H1 (cell line): ENCODE measurements around the gene CACNA1G. TPM values are rescaled to one million over a fixed set of nuclear protein-coding genes. Genes with fewer than 3 reads are reported as not detected.
A peak's percentile ranks its signal among the peaks of the same experiment; 100 is the strongest.

ENCODE experiments used
- CTCF ChIA-PET: fragments of 300-600 bp; sonication (Branson Sonifier 250); formaldehyde crosslinking; loops from one replicate; lab custom pipeline; 2021; ENCODE audit not compliant: partially characterized antibody; lab: Charles Lee
- POLR2A ChIA-PET: fragments of 300-600 bp; sonication (Branson Sonifier 250); formaldehyde crosslinking; loops from one replicate; lab custom pipeline; 2021; ENCODE audit warnings: inconsistent platforms; ENCODE audit not compliant: partially characterized antibody; lab: Charles Lee
- DNase-seq, 2 experiments: peaks; one replicate each; pipeline versions ENCODE4 v3.0.0 to v3.0.0-alpha.2; 2010 to 2022; ENCODE audit warnings: low spot score in 2 of 2, low read depth in 1 of 2, mixed read lengths in 1 of 2
- FAIRE-seq: peaks from 2 replicates; lab custom pipeline; 2011; peaks lifted over from hg19 to GRCh38; lab: Jason Lieb, UNC
- H2AFZ ChIP-seq: 2 replicates; pipeline ENCODE4 v1.8.1; 2012; ENCODE audit warnings: low read length, inconsistent platforms
- H2AK5ac ChIP-seq: 2 replicates; pipeline ENCODE4 v1.6.1; 2013; ENCODE audit warnings: low read depth, low read length
- H2BK120ac ChIP-seq: replicated peaks from 2 replicates; pipeline ENCODE3; 2013; ENCODE audit warnings: low read depth, low read length, inconsistent platforms
- H2BK12ac ChIP-seq: 2 replicates; pipeline ENCODE4 v1.6.1; 2013; ENCODE audit warnings: low read depth, low read length
- H2BK15ac ChIP-seq: 2 replicates; pipeline ENCODE4 v1.6.1; 2013; ENCODE audit warnings: low read length
- H2BK20ac ChIP-seq: 2 replicates; pipeline ENCODE4 v1.6.1; 2013; ENCODE audit warnings: low read length
- H2BK5ac ChIP-seq: 2 replicates; pipeline ENCODE4 v1.6.1; 2013; ENCODE audit warnings: low read depth, low read length
- H3K14ac ChIP-seq: 2 replicates; pipeline ENCODE4 v1.6.1; 2013; ENCODE audit warnings: inconsistent platforms; ENCODE audit not compliant: insufficient read length
- H3K18ac ChIP-seq: 2 replicates; pipeline ENCODE4 v1.6.1; 2013; ENCODE audit warnings: low read length; ENCODE audit errors: extremely low read depth
- H3K23ac ChIP-seq: 2 replicates; pipeline ENCODE4 v1.6.1; 2013; ENCODE audit warnings: inconsistent platforms; ENCODE audit not compliant: insufficient read length
- H3K23me2 ChIP-seq: 2 replicates; pipeline ENCODE4 v1.6.1; 2013; ENCODE audit warnings: low read depth, low read length
- H3K27ac ChIP-seq: 2 replicates; pipeline ENCODE4 v1.6.1; 2011; ENCODE audit warnings: low read depth, low read length, inconsistent platforms
- H3K27me3 ChIP-seq, 4 experiments: replicated peaks in 1 of 4; 1 replicate in 1 of 4; 2 replicates in 3 of 4; pipeline versions ENCODE4 v1.6.1 to v1.8.1; 2011 to 2013; ENCODE audit warnings: low read length in 3 of 4, mild to moderate bottlenecking in 3 of 4, inconsistent platforms in 2 of 4, mixed read lengths in 2 of 4, moderate library complexity in 1 of 4; ENCODE audit not compliant: control insufficient read depth in 3 of 4, insufficient read depth in 3 of 4; ENCODE audit errors: extremely low read depth in 1 of 4
- H3K36me3 ChIP-seq, 4 experiments: 2 replicates each; pipeline versions ENCODE4 v1.6.1 to v1.8.1; 2011 to 2013; ENCODE audit warnings: mild to moderate bottlenecking in 4 of 4, low read length in 3 of 4, moderate library complexity in 2 of 4, control low read depth in 1 of 4, inconsistent platforms in 1 of 4; ENCODE audit not compliant: insufficient read depth in 4 of 4, control insufficient read depth in 2 of 4
- H3K4ac ChIP-seq: replicated peaks from 2 replicates; pipeline ENCODE3; 2013; ENCODE audit warnings: low read length, low read depth, mixed read lengths, inconsistent platforms; ENCODE audit not compliant: insufficient read length
- H3K4me1 ChIP-seq, 4 experiments: replicated peaks in 1 of 4; 1 replicate in 1 of 4; 2 replicates in 3 of 4; pipeline versions ENCODE4 v1.6.1 to v1.8.1; 2011 to 2013; ENCODE audit warnings: low read length in 3 of 4, inconsistent platforms in 2 of 4, mixed read lengths in 1 of 4; ENCODE audit not compliant: insufficient read depth in 4 of 4, control insufficient read depth in 3 of 4
- H3K4me2 ChIP-seq, 2 experiments: 2 replicates each; pipeline versions ENCODE4 v1.6.1 to v1.8.1; 2011 to 2013; ENCODE audit warnings: low read depth in 2 of 2, low read length in 2 of 2, control low read depth in 1 of 2, inconsistent platforms in 1 of 2, mild to moderate bottlenecking in 1 of 2; ENCODE audit not compliant: insufficient read depth in 1 of 2
- H3K4me3 ChIP-seq, 4 experiments: fragments of 200-600, 300-600 bp in 1 of 4; sonication (generic), shearing (Covaris generic), sonication (Bioruptor Twin) in 1 of 4; 2 replicates each; pipeline versions ENCODE4 v1.5.1 to v1.8.1; 2011 to 2016; ENCODE audit warnings: low read length in 4 of 4, low read depth in 3 of 4, control low read depth in 2 of 4, inconsistent platforms in 2 of 4, mild to moderate bottlenecking in 2 of 4, mixed read lengths in 1 of 4, moderate library complexity in 1 of 4; ENCODE audit not compliant: insufficient read depth in 2 of 4; ENCODE audit errors: extremely low read depth in 1 of 4
- H3K56ac ChIP-seq: replicated peaks from 2 replicates; pipeline ENCODE3; 2013; ENCODE audit warnings: low read depth, mild to moderate bottlenecking, mixed read lengths, low read length, inconsistent platforms; ENCODE audit not compliant: insufficient read length
- H3K79me1 ChIP-seq: 2 replicates; pipeline ENCODE4 v1.6.1; 2013; ENCODE audit warnings: low read depth, low read length, control low read depth
- H3K79me2 ChIP-seq, 2 experiments: 2 replicates each; pipeline versions ENCODE4 v1.6.1 to v1.8.1; 2012 to 2013; ENCODE audit warnings: low read length in 2 of 2, mild to moderate bottlenecking in 2 of 2, inconsistent platforms in 1 of 2; ENCODE audit not compliant: insufficient read depth in 2 of 2, control insufficient read depth in 1 of 2
- H3K9ac ChIP-seq, 4 experiments: replicated peaks in 1 of 4; 1 replicate in 1 of 4; 2 replicates in 3 of 4; pipeline versions ENCODE4 v1.6.1 to v1.8.1; 2011 to 2013; ENCODE audit warnings: low read depth in 3 of 4, low read length in 3 of 4, control low read depth in 2 of 4, mild to moderate bottlenecking in 2 of 4, moderate library complexity in 2 of 4, inconsistent platforms in 1 of 4; ENCODE audit errors: extremely low read depth in 1 of 4
- H3K9me3 ChIP-seq, 2 experiments: 2 replicates each; pipeline versions ENCODE4 v1.6.1 to v1.8.1; 2012 to 2013; ENCODE audit warnings: mild to moderate bottlenecking in 2 of 2, moderate library complexity in 2 of 2, control low read depth in 1 of 2, inconsistent platforms in 1 of 2, low read depth in 1 of 2, low read length in 1 of 2, mixed read lengths in 1 of 2; ENCODE audit not compliant: insufficient read depth in 2 of 2
- H4K20me1 ChIP-seq, 2 experiments: replicated peaks in 1 of 2; 2 replicates each; pipeline versions ENCODE3 to v1.8.1; 2011 to 2013; ENCODE audit warnings: inconsistent platforms in 2 of 2, low read length in 2 of 2, mild to moderate bottlenecking in 1 of 2; ENCODE audit not compliant: insufficient read depth in 2 of 2, control insufficient read depth in 1 of 2
- H4K5ac ChIP-seq: 2 replicates; pipeline ENCODE4 v1.6.1; 2013; ENCODE audit warnings: low read length, low read depth, mixed read lengths, inconsistent platforms; ENCODE audit not compliant: insufficient read length
- H4K8ac ChIP-seq: 2 replicates; pipeline ENCODE4 v1.8.0; 2013; ENCODE audit warnings: mild to moderate bottlenecking, moderate library complexity, low read length, inconsistent platforms; ENCODE audit not compliant: insufficient read depth; ENCODE audit errors: extremely low read depth
- H4K91ac ChIP-seq: replicated peaks from 2 replicates; pipeline ENCODE3; 2013; ENCODE audit warnings: low read length, mixed read lengths, inconsistent platforms; ENCODE audit not compliant: insufficient read length
- ATF2 ChIP-seq: IDR thresholded peaks from 2 replicates; pipeline ENCODE4 v1.6.1; 2012; ENCODE audit warnings: low read length, inconsistent platforms
- ATF3 ChIP-seq: IDR thresholded peaks from 2 replicates; pipeline ENCODE4 v1.6.1; 2011; ENCODE audit warnings: low read depth, mild to moderate bottlenecking, low read length; ENCODE audit not compliant: insufficient read depth
- BACH1 ChIP-seq: IDR thresholded peaks from 2 replicates; pipeline ENCODE4 v1.6.1; 2012; ENCODE audit warnings: low read length, improper control_type of control experiment
- EGR1 ChIP-seq: IDR thresholded peaks from 2 replicates; pipeline ENCODE4 v1.6.1; 2011; ENCODE audit warnings: low read depth, low read length, borderline replicate concordance
- HDAC6 ChIP-seq: IDR thresholded peaks from one replicate; pipeline ENCODE4 v1.7.1; 2012; ENCODE audit warnings: low read depth, mild to moderate bottlenecking, inconsistent platforms, low read length, moderate library complexity
- RNF2 ChIP-seq: fragments of 200-900, 300-1000 bp; sonication (generic); IDR thresholded peaks from 2 replicates; pipeline ENCODE4 v1.7.1; 2016; ENCODE audit warnings: borderline replicate concordance, low read depth, mild to moderate bottlenecking, antibody characterized with exemption, low read length; ENCODE audit not compliant: poor library complexity, severe bottlenecking; ENCODE audit errors: missing control alignments
- SP2 ChIP-seq: IDR thresholded peaks from 2 replicates; pipeline ENCODE4 v1.6.1; 2012; ENCODE audit warnings: mild to moderate bottlenecking, low read length, inconsistent platforms
- TBP ChIP-seq: IDR thresholded peaks from 2 replicates; pipeline ENCODE4 v1.6.1; 2011; ENCODE audit warnings: low read depth, low read length, improper control_type of control experiment
- TEAD4 ChIP-seq: IDR thresholded peaks from 2 replicates; pipeline ENCODE4 v1.6.1; 2012; ENCODE audit warnings: low read depth, low read length, inconsistent platforms, mixed read lengths
- WGBS, 2 experiments: shearing (Covaris generic) in 1 of 2; methylation state at CpG; one replicate each; pipeline versions ENCODE4 v1.1.6 to v1.1.7; 2013 to 2015; ENCODE audit warnings: low lambda C conversion rate in 2 of 2, mixed read lengths in 2 of 2, inconsistent platforms in 1 of 2, low coverage in 1 of 2, missing lambda C conversion rate in 1 of 2; ENCODE audit not compliant: insufficient replicate concordance in 2 of 2, insufficient coverage in 1 of 2, insufficient read length in 1 of 2; ENCODE audit errors: extremely low coverage in 1 of 2, missing lambda C conversion rate in 1 of 2; 5-methylcytosine and 5-hydroxymethylcytosine counted together
- polyA plus RNA-seq, 7 experiments: library from polyadenylated mRNA; depleted of rRNA in 3 of 7; stranded (reverse) in 5 of 7; unstranded in 2 of 7; fragments of >200 nt in 5 of 7; fragments of 200-250 nt in 2 of 7; gene quantifications; 1 replicate in 5 of 7; 2 replicates in 1 of 7; 4 replicates in 1 of 7; pipeline versions ENCODE4 v1.2.1 to v1.2.3, GENCODE V29; 2011 to 2013; ENCODE audit warnings: missing spikeins in 2 of 7, mixed read lengths in 2 of 7
- total RNA-seq: library from RNA; stranded (reverse); fragmentation: NEBNext Ultra II Directional; extraction: Animal tissue kit (Norgen Biotek cat#: 25700); gene quantifications from 2 replicates; pipeline ENCODE4 v1.2.1, GENCODE V29; 2021

CACNA1G gene
- total and polyA plus RNA-seq, 2 of the 8 experiments (the other 6 are each of a cell fraction or from before 2014, with no cell fraction given) = 2.9 to 4.9 TPM

GRCh38 chr17:50550661-50551432, 9.7 kb upstream of the CACNA1G start:
- no peaks in the 10 kb centered on the region for H3K79me2 ChIP-seq
- 59% methylated on average over 30 of the region's 32 CpGs; no CpG with 5 or more reads in 1 of the 2 experiments for WGBS, 2 experiments
- no peak overlapping the region for H2BK20ac ChIP-seq
- H3K4me1 ChIP-seq = peaks cover 3 to 12% (median 6%) of the 10 kb centered on the region in 4 experiments
- no peak overlapping the region for H2AFZ ChIP-seq
- H3K23me2 ChIP-seq = no peaks in the 10 kb centered on the region
- H2AK5ac ChIP-seq = no peak overlapping the region
- H4K91ac ChIP-seq = no peak overlapping the region
- H3K9ac ChIP-seq = 0 out of 7 replicates have a peak overlapping the region, but pooled peaks of 1 of the 4 experiments have one; percentile 18
- H4K20me1 ChIP-seq = no peaks in the 10 kb centered on the region
- no peak overlapping the region for H3K14ac ChIP-seq
- ChIA-PET CTCF (interaction anchor here (0.6 to 12.4 kb wide), 59 partner anchors 8 to 305 kb away, joined by 3 to 404 read pairs (median 5); partner anchors contain the start of genes ACSF2, CACNA1G, CHAD and EPN3), POLR2A (interaction anchor here (0.8 to 1.7 kb wide), 11 partner anchors 9 to 315 kb away, joined by 3 to 6 read pairs (median 4); partner anchors contain the start of genes CACNA1G and TOB1)
- H3K18ac ChIP-seq = no peak overlapping the region
- H3K23ac ChIP-seq = no peak overlapping the region
- H3K27ac ChIP-seq = no peak overlapping the region
- no peak overlapping the region for H3K4me2 ChIP-seq
- H3K79me1 ChIP-seq = no peaks in the 10 kb centered on the region
- H3K56ac ChIP-seq = no peak overlapping the region
- H3K4me3 ChIP-seq = no peak overlapping the region
- H4K5ac ChIP-seq = no peak overlapping the region
- H4K8ac ChIP-seq = peak overlapping the region; percentile 88; the same call in 1 of the 2 replicates
- no peak overlapping the region for H3K4ac ChIP-seq
- H2BK5ac ChIP-seq = no peak overlapping the region
- H2BK120ac ChIP-seq = no peak overlapping the region
- FAIRE-seq (peak; percentile 84), DNase-seq (peak; percentile 84 to 90)
- no peaks in the 10 kb centered on the region for H3K27me3 ChIP-seq
- H2BK12ac ChIP-seq = no peak overlapping the region; the same call in 1 of the 2 replicates
- 0 out of 2 replicates have a peak overlapping the region, but pooled peaks have one; percentile 81 for H2BK15ac ChIP-seq
- H3K36me3 ChIP-seq = no peaks in the 10 kb centered on the region
- H3K9me3 ChIP-seq = no peaks in the 10 kb centered on the region
- TF ChIP-seq SP2 = no peak
- no peak for TF ChIP-seq BACH1
- peak; percentile 97 for TF ChIP-seq ATF3
- peak; percentile 64; the same call in 1 of the 2 replicates for TF ChIP-seq TEAD4
- TF ChIP-seq RNF2 = no peak
- peak; percentile 65; the same call in 1 of the 2 replicates for TF ChIP-seq TBP
- no peak for TF ChIP-seq HDAC6
- 0 out of 2 replicates have a peak, but pooled peaks have one; percentile 65 for TF ChIP-seq ATF2
- TF ChIP-seq EGR1 = no peak
